Left ventricle myocardium inferior (tissue), 1 donor: ENCODE data around the gene BBS1. TPM values are rescaled to one million over a fixed set of nuclear protein-coding genes. Genes with fewer than 3 reads are reported as not detected.
"Not testable (repeated sequence)": the region's sequence is repeated elsewhere in the genome, so short reads cannot be mapped to it uniquely, and the experiment has no call there.

Source experiments
- DNase-seq: peaks from one replicate; pipeline ENCODE4 v3.0.0-alpha.2; 2020
- H3K27ac ChIP-seq: fragments of 200-600 bp; replicated peaks from 2 replicates; pipeline ENCODE4 v1.8.0; 2021
- H3K27me3 ChIP-seq: fragments of 200-600 bp; 2 replicates; pipeline ENCODE4 v1.8.0; 2021; ENCODE audit warnings: low read depth
- H3K36me3 ChIP-seq: fragments of 200-600 bp; 2 replicates; pipeline ENCODE4 v1.8.0; 2021
- H3K4me1 ChIP-seq: fragments of 200-600 bp; 2 replicates; pipeline ENCODE4 v1.8.0; 2021
- H3K4me3 ChIP-seq: fragments of 200-600 bp; 2 replicates; pipeline ENCODE4 v1.8.0; 2021; ENCODE audit warnings: mild to moderate bottlenecking, moderate library complexity
- H3K9me3 ChIP-seq: fragments of 200-600 bp; replicated peaks from 2 replicates; pipeline ENCODE4 v1.8.0; 2021
- CTCF ChIP-seq: fragments of 200-600 bp; IDR thresholded peaks from 2 replicates; pipeline ENCODE4 v1.8.0; 2021; ENCODE audit warnings: antibody characterized with exemption, mild to moderate bottlenecking, borderline replicate concordance
- intact Hi-C: fragments of 100-400 bp; cut with micrococcal nuclease; formaldehyde crosslinking; loops from one replicate; pipeline ENCODE4 v1.11.0; 2022
- total RNA-seq: library from RNA; stranded (reverse); fragmentation: NEBNext Ultra II Directional; extraction: Animal tissue kit (Norgen Biotek cat#: 25700); gene quantifications from one replicate; pipeline ENCODE4 v1.2.1, GENCODE V29; 2021
- donor health status: DM: no; HTN: yes; CAD: no; lungs with severe emphysema.

The BBS1 gene
- total RNA-seq, 1 donor from 2014 or later, result 16.9 TPM

GRCh38 chr11:66570079-66570849 lies 59.8 kb downstream of the BBS1 start:
- TF ChIP-seq CTCF, result no peak
- Histone ChIP-seq H3K27ac (no peak overlapping the region), H3K4me3 (no peak overlapping the region), H3K36me3 (no peaks in the 10 kb centered on the region), H3K4me1 (peaks cover 17% of the 10 kb centered on the region), H3K9me3 (no peaks in the 10 kb centered on the region), H3K27me3 (no peaks in the 10 kb centered on the region)
- intact Hi-C loops, result no loop called here
- no peak for DNase-seq

- no peak overlapping the region for H3K4me3 ChIP-seq
- intact Hi-C loops, result no loop called here
- H3K9me3 ChIP-seq, result no peaks in the 10 kb centered on the region
- no peaks in the 10 kb centered on the region for H3K36me3 ChIP-seq
- peaks cover 17% of the 10 kb centered on the region for H3K4me1 ChIP-seq
- DNase-seq, result no peak
- H3K27me3 ChIP-seq, result no peaks in the 10 kb centered on the region
- no peak for TF ChIP-seq CTCF
- no peak overlapping the region for H3K27ac ChIP-seq
These were observed 60.4 kb downstream of the BBS1 start for GRCh38 chr11:66570850-66571180.

- H3K27ac ChIP-seq, result no peak overlapping the region
- no peaks in the 10 kb centered on the region for H3K27me3 ChIP-seq
- H3K9me3 ChIP-seq, result peaks cover 9% of the 10 kb centered on the region
- TF ChIP-seq CTCF, result peak; percentile 89
- intact Hi-C loops, result no loop called here
- peaks cover 6% of the 10 kb centered on the region for H3K4me1 ChIP-seq
- peak; percentile 80 for DNase-seq
- no peak overlapping the region for H3K4me3 ChIP-seq
- H3K36me3 ChIP-seq, result no peaks in the 10 kb centered on the region
These were observed 68.7 kb downstream of the BBS1 start for GRCh38 chr11:66579017-66579606.

- DNase-seq, result no peak
- intact Hi-C loops, result loop anchor here (5.0 kb wide), 1 partner anchor 96 kb away; the partner anchor contains the start of gene RBM4B
- no peak overlapping the region for H3K27ac ChIP-seq
- H3K4me3 ChIP-seq, result no peak overlapping the region
- peaks cover 6% of the 10 kb centered on the region for H3K4me1 ChIP-seq
- H3K36me3 ChIP-seq, result no peaks in the 10 kb centered on the region
- H3K9me3 ChIP-seq, result peaks cover 9% of the 10 kb centered on the region
- no peaks in the 10 kb centered on the region for H3K27me3 ChIP-seq
- TF ChIP-seq CTCF, result no peak
These were observed 70.4 kb downstream of the BBS1 start for GRCh38 chr11:66580803-66581202.

GRCh38 chr11:66581261-66581660 lies 70.8 kb downstream of the BBS1 start:
- no peak overlapping the region for H3K4me3 ChIP-seq

GRCh38 chr11:66582565-66583147 lies 72.2 kb downstream of the BBS1 start:
- not testable (repeated sequence) for H3K4me1 ChIP-seq, H3K27ac ChIP-seq, H3K27me3 ChIP-seq, H3K36me3 ChIP-seq, H3K4me3 ChIP-seq, H3K9me3 ChIP-seq, DNase-seq
- intact Hi-C loops, result loop anchor here (5.0 kb wide), 1 partner anchor 95 kb away; the partner anchor contains the start of gene RBM4B

More at GRCh38 chr11:66581261-66581660, 70.8 kb downstream of the BBS1 start:
- intact Hi-C loops, result loop anchor here (5.0 kb wide), 1 partner anchor 96 kb away; the partner anchor contains the start of gene RBM4B
- Histone ChIP-seq H3K27ac (no peak overlapping the region), H3K4me1 (peaks cover 6% of the 10 kb centered on the region), H3K27me3 (no peaks in the 10 kb centered on the region), H3K9me3 (peaks cover 9% of the 10 kb centered on the region), H3K36me3 (no peaks in the 10 kb centered on the region)
- TF ChIP-seq CTCF, result no peak
- no peak for DNase-seq
